BJ (cell line): ENCODE results near the gene SDSL. TPM values are rescaled to one million over a fixed set of nuclear protein-coding genes. Genes with fewer than 3 reads are reported as not detected.

Experiments used
- CTCF ChIA-PET: fragments of 350-600 bp; formaldehyde crosslinking; extraction: SDS; loops from one replicate; lab custom pipeline; 2021; ENCODE audit warnings: antibody characterized with exemption, inconsistent platforms; lab: Yijun Ruan, JAX
- POLR2A ChIA-PET: fragments of 300-600 bp; sonication (Branson Sonifier 250); formaldehyde crosslinking; extraction: SDS; loops from one replicate; lab custom pipeline; 2021; ENCODE audit warnings: antibody characterized with exemption; lab: Charles Lee
- DNase-seq: peaks from one replicate; pipeline ENCODE4 v3.0.0-alpha.2; 2011; ENCODE audit warnings: low read depth
- H3K27me3 ChIP-seq: 2 replicates; pipeline ENCODE4 v1.6.0; 2011; ENCODE audit warnings: low read length; ENCODE audit not compliant: control insufficient read depth, insufficient read depth
- H3K36me3 ChIP-seq: 2 replicates; pipeline ENCODE4 v1.5.1; 2011; ENCODE audit warnings: low read length; ENCODE audit not compliant: control insufficient read depth, insufficient read depth
- H3K4me3 ChIP-seq: 2 replicates; pipeline ENCODE4 v1.5.1; 2011; ENCODE audit warnings: low read depth, mild to moderate bottlenecking, control low read depth, low read length
- polyA plus RNA-seq: library from polyadenylated mRNA; depleted of rRNA; stranded (reverse); fragments of >200 nt; gene quantifications from 2 replicates; pipeline ENCODE4 v1.2.3, GENCODE V29; 2011
- TF ChIP-seq, protein P1 (sequence below): IDR thresholded peaks from 2 replicates; pipeline ENCODE4 v1.5.1; 2011; ENCODE audit warnings: low read depth, mild to moderate bottlenecking, control low read depth, inconsistent platforms, low read length, moderate library complexity; ENCODE audit not compliant: insufficient read depth

The SDSL gene
- polyA plus RNA-seq, 1 experiment, result 13.2 TPM

DNA sequence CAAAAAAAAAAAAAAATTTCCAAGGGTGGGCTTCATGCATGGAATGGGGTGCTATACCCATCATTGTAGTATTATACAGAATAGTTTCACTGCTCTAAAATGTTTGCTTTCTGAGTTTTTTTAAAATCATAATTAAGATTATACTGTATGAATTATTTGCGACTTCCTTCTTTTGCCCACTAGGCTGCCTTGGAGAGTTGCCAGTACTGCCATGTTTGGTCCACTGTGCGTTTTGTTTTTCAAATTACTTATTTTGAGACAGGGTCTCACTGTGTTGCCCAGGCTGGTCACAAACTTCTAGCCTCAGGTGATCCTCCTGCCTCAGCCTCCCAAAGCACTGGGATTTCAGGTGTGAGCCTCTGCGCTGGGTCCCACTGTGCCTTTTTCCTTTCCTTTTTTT is 43.9 kb upstream of the SDSL start:
- ChIA-PET CTCF (no interaction called here), POLR2A (no interaction called here)
- Histone ChIP-seq H3K27me3 (no peaks in the 10 kb centered on the region), H3K4me3 (no peak overlapping the region), H3K36me3 (peaks cover 16% of the 10 kb centered on the region)
- no peak for DNase-seq
- TF ChIP-seq, protein P1, sequence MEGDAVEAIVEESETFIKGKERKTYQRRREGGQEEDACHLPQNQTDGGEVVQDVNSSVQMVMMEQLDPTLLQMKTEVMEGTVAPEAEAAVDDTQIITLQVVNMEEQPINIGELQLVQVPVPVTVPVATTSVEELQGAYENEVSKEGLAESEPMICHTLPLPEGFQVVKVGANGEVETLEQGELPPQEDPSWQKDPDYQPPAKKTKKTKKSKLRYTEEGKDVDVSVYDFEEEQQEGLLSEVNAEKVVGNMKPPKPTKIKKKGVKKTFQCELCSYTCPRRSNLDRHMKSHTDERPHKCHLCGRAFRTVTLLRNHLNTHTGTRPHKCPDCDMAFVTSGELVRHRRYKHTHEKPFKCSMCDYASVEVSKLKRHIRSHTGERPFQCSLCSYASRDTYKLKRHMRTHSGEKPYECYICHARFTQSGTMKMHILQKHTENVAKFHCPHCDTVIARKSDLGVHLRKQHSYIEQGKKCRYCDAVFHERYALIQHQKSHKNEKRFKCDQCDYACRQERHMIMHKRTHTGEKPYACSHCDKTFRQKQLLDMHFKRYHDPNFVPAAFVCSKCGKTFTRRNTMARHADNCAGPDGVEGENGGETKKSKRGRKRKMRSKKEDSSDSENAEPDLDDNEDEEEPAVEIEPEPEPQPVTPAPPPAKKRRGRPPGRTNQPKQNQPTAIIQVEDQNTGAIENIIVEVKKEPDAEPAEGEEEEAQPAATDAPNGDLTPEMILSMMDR, result no peak

DNA sequence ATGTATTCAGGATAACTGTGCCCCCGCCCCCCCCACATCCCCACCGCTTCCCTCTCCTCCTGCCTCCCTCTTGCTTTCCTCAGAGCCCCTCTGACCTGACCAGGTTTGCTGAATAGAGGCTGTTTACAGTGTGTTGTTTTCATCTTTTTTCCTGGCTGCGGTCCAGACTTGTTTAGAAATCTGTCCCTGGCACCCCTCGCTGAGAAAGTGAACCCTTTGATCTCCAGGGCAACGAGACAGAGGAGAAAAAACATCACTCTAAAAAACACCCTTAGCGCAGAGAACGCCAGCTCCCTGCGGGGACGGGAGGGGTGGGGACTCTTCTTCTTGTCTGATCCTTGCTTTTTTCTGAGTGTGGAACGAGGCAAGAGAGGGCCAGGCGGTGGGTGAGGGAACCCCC is 41.0 kb upstream of the SDSL start:
- Histone ChIP-seq H3K27me3 (no peaks in the 10 kb centered on the region), H3K36me3 (peaks cover 12% of the 10 kb centered on the region), H3K4me3 (no peak overlapping the region)
- DNase-seq, result no peak
- CTCF ChIA-PET, result no interaction called here
- POLR2A ChIA-PET, result no interaction called here
- TF ChIP-seq, protein P1, result no peak

DNA sequence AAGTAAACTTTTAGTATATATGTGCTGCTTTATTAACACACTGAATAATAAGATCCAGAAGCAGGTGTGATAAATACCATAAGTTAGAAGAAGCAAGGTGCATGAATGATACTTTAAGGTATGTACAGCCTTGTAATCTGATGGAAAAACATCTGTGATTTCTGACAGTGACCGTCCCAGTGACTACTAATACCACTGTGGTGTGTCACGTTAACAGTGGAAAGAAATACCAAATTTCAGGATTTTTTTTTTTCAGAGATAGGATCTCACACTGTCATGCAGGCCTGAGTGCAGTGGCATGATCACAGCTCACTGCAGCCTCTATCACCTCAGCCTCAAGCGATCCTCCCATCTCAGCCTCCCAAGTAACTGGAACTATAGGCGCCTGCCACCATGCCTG is 40.0 kb upstream of the SDSL start:
- POLR2A ChIA-PET, result no interaction called here
- DNase-seq, result no peak
- TF ChIP-seq, protein P1, result no peak

DNA sequence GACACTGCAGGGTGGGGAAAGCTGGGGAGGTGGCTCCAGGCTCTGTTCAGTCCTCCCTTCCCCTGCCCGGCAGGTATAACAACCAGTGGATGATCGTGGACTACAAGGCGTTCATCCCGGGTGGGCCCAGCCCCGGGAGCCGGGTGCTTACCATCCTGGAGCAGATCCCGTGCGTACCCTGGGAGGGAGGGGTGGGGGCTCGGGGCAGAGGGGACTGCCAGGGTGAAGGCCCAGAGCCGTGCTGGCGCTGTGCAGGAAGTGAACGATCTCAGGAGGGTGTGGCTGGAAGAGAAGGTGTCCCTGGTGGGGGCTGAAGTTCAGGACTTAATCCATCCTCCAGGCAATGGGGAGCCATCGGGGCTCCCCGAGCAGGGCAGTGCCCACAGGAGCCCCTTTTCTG is 37.4 kb upstream of the SDSL start:
- Histone ChIP-seq H3K4me3 (no peak overlapping the region), H3K27me3 (no peaks in the 10 kb centered on the region), H3K36me3 (peaks cover 21% of the 10 kb centered on the region)
- CTCF ChIA-PET, result no interaction called here
- no peak for DNase-seq
- TF ChIP-seq, protein P1, result no peak
- POLR2A ChIA-PET, result no interaction called here

More for the DNA sequence above, 40.0 kb upstream of the SDSL start:
- Histone ChIP-seq H3K36me3 (peaks cover 14% of the 10 kb centered on the region), H3K27me3 (no peaks in the 10 kb centered on the region), H3K4me3 (no peak overlapping the region)
- CTCF ChIA-PET, result interaction anchor here (1.2 kb wide), 1 partner anchor 43 kb away, joined by 3 read pairs; no protein-coding TSS in a partner anchor

DNA sequence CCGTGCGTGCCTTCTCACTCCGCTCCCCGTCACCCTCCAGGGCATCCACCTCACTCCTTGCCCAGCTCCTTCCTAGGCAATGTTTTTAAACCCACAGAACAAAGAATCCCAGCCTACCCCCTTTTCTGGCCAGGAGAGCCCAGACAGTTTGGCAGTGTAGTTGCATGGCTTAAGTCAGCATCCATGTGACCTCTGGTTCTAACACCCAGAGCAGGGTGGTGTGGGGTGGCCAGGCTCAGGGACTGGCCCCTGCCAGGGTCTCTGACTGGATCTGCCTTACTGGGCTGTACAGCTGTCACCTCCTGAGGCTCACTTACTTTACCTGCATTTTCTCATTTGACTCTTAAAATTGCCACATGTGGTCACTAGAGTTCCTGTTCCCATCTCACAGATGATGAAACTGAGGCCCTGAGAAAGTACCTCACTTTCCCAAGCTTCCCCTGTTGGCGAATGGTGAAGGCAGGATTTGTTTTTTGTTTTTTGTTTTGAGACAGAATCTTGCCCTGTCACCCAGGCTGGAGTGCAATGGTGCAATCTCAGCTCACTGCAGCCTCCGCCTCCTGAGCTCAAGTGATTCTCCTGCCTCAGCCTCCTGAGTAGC is 36.8 kb upstream of the SDSL start:
- DNase-seq, result no peak
- ChIA-PET CTCF (no interaction called here), POLR2A (no interaction called here)
- TF ChIP-seq, protein P1, result no peak
- Histone ChIP-seq H3K4me3 (no peak overlapping the region), H3K27me3 (no peaks in the 10 kb centered on the region), H3K36me3 (peaks cover 21% of the 10 kb centered on the region)
